NCI-H187 (cell line): Measurements from ENCODE around the gene PCDHGA8.
"Not testable (repeated sequence)": the region's sequence is repeated elsewhere in the genome, so short reads cannot be mapped to it uniquely, and the experiment has no call there.

Source experiments
- DNase-seq, 2 experiments: peaks; one replicate each; lab custom pipeline; 2025; lab: John Stamatoyannopoulos, UW

The PCDHGA8 gene

GRCh38 chr5:141402553-141403243 lies 10.3 kb downstream of the PCDHGA8 start, which contains the start of gene PCDHGA9:
TSS of gene PCDHGA9 (plus strand) at chr5:141402778. CDS start at chr5:141402953, 175 bp downstream.
- DNase-seq: no peak

- no peak for DNase-seq
Measured at GRCh38 chr5:141403387-141403786, 11.0 kb downstream of the PCDHGA8 start.

- not testable (repeated sequence) for DNase-seq
Measured at GRCh38 chr5:141407790-141408505, 15.5 kb downstream of the PCDHGA8 start, which contains the start of gene PCDHGB6. TSS of gene PCDHGB6 (plus strand) at chr5:141408021. CDS start at chr5:141408203, 182 bp downstream.

- no peak for DNase-seq
Measured at GRCh38 chr5:141409598-141410306, 17.3 kb downstream of the PCDHGA8 start.

- no peak for DNase-seq
Measured at GRCh38 chr5:141411575-141411974, 19.1 kb downstream of the PCDHGA8 start.

GRCh38 chr5:141412854-141413539 lies 20.6 kb downstream of the PCDHGA8 start, which contains the start of gene PCDHGA10:
TSS of gene PCDHGA10 (plus strand) at chr5:141412987. CDS start at chr5:141413176, 189 bp downstream.
- DNase-seq: no peak

GRCh38 chr5:141413540-141414069 lies 21.2 kb downstream of the PCDHGA8 start:
- DNase-seq: no peak

- not testable (repeated sequence) for DNase-seq
Measured at GRCh38 chr5:141414548-141415274, 22.3 kb downstream of the PCDHGA8 start.

GRCh38 chr5:141415275-141415618 lies 22.8 kb downstream of the PCDHGA8 start:
- DNase-seq: not testable (repeated sequence)

- DNase-seq: not testable (repeated sequence)
Measured at GRCh38 chr5:141417494-141418172, 25.2 kb downstream of the PCDHGA8 start, which contains the start of gene PCDHGB7. TSS of gene PCDHGB7 (plus strand) at chr5:141417677. CDS start at chr5:141417860, 183 bp downstream.

- no peak for DNase-seq
Measured at GRCh38 chr5:141419074-141419880, 26.8 kb downstream of the PCDHGA8 start.

- DNase-seq: no peak
Measured at GRCh38 chr5:141420855-141421488, 28.5 kb downstream of the PCDHGA8 start, which contains the start of gene PCDHGA11. TSS of gene PCDHGA11 (plus strand) at chr5:141421051. CDS start at chr5:141421228, 177 bp downstream.

- DNase-seq: no peak
Measured at GRCh38 chr5:141421489-141421855, 29.0 kb downstream of the PCDHGA8 start.

GRCh38 chr5:141422742-141423291 lies 30.4 kb downstream of the PCDHGA8 start:
- no peak for DNase-seq

GRCh38 chr5:141427783-141428426 lies 35.5 kb downstream of the PCDHGA8 start:
- DNase-seq: no peak

- DNase-seq: no peak
Measured at GRCh38 chr5:141430332-141431113, 38.1 kb downstream of the PCDHGA8 start, which contains the start of gene PCDHGA12. TSS of gene PCDHGA12 (plus strand) at chr5:141430507. CDS start at chr5:141430760, 253 bp downstream.

GRCh38 chr5:141431286-141431685 lies 38.9 kb downstream of the PCDHGA8 start:
- no peak for DNase-seq
